ENCODE measurements around the gene DLEC1.
"Not testable (repeated sequence)": the region's sequence is repeated elsewhere in the genome, so short reads cannot be mapped to it uniquely, and the experiment has no call there.

DNA sequence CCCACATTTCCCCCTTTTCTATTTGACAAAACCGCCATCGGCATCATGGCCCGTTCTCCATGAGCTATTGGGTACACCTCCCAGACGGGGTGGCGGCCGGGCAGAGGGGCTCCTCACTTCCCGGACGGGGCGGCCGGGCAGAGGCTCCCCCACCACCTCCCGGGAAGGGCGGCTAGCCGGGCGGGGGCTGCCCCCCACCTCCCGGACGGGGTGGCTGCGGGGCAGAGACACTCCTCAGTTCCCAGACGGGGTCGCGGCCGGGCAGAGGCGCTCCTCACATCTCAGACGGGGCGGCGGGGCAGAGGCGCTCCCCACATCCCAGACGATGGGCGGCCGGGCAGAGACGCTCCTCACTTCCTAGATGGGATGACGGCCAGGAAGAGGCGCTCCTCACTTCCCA is 25.4 kb downstream of the DLEC1 start:
- TF ChIP-seq, protein P1, sequence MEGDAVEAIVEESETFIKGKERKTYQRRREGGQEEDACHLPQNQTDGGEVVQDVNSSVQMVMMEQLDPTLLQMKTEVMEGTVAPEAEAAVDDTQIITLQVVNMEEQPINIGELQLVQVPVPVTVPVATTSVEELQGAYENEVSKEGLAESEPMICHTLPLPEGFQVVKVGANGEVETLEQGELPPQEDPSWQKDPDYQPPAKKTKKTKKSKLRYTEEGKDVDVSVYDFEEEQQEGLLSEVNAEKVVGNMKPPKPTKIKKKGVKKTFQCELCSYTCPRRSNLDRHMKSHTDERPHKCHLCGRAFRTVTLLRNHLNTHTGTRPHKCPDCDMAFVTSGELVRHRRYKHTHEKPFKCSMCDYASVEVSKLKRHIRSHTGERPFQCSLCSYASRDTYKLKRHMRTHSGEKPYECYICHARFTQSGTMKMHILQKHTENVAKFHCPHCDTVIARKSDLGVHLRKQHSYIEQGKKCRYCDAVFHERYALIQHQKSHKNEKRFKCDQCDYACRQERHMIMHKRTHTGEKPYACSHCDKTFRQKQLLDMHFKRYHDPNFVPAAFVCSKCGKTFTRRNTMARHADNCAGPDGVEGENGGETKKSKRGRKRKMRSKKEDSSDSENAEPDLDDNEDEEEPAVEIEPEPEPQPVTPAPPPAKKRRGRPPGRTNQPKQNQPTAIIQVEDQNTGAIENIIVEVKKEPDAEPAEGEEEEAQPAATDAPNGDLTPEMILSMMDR (IDR thresholded peaks at IDR 0.05; ENCODE audit: poor library complexity, severe bottlenecking): not testable (repeated sequence)
- TF ChIP-seq POLR2AphosphoS5 (IDR thresholded peaks at IDR 0.05); EZH2 (IDR thresholded peaks at IDR 0.05; ENCODE audit: borderline replicate concordance, insufficient read depth, low read length, poor library complexity, severe bottlenecking); TAF1 (IDR thresholded peaks at IDR 0.05; ENCODE audit: low read depth); EP300 (conservative IDR thresholded peaks at IDR 0.05; ENCODE audit: poor library complexity, severe bottlenecking); RAD21 (conservative IDR thresholded peaks at IDR 0.05); SMC3 (conservative IDR thresholded peaks at IDR 0.05; ENCODE audit: poor library complexity): not testable (repeated sequence)
- TF ChIP-seq, protein P2, sequence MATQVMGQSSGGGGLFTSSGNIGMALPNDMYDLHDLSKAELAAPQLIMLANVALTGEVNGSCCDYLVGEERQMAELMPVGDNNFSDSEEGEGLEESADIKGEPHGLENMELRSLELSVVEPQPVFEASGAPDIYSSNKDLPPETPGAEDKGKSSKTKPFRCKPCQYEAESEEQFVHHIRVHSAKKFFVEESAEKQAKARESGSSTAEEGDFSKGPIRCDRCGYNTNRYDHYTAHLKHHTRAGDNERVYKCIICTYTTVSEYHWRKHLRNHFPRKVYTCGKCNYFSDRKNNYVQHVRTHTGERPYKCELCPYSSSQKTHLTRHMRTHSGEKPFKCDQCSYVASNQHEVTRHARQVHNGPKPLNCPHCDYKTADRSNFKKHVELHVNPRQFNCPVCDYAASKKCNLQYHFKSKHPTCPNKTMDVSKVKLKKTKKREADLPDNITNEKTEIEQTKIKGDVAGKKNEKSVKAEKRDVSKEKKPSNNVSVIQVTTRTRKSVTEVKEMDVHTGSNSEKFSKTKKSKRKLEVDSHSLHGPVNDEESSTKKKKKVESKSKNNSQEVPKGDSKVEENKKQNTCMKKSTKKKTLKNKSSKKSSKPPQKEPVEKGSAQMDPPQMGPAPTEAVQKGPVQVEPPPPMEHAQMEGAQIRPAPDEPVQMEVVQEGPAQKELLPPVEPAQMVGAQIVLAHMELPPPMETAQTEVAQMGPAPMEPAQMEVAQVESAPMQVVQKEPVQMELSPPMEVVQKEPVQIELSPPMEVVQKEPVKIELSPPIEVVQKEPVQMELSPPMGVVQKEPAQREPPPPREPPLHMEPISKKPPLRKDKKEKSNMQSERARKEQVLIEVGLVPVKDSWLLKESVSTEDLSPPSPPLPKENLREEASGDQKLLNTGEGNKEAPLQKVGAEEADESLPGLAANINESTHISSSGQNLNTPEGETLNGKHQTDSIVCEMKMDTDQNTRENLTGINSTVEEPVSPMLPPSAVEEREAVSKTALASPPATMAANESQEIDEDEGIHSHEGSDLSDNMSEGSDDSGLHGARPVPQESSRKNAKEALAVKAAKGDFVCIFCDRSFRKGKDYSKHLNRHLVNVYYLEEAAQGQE (IDR thresholded peaks at IDR 0.05; ENCODE audit: borderline replicate concordance): not testable (repeated sequence)
